HG03025 (cell line): ENCODE measurements around the gene GLS.

Experiments used
- ATAC-seq: cut with Tn5 transposase; IDR thresholded peaks from one replicate; pipeline ENCODE4 v1.9.1; 2021; ENCODE audit warnings: mild to moderate bottlenecking, moderate library complexity; ENCODE audit not compliant: unreplicated experiment, low FRiP score

GLS gene

DNA sequence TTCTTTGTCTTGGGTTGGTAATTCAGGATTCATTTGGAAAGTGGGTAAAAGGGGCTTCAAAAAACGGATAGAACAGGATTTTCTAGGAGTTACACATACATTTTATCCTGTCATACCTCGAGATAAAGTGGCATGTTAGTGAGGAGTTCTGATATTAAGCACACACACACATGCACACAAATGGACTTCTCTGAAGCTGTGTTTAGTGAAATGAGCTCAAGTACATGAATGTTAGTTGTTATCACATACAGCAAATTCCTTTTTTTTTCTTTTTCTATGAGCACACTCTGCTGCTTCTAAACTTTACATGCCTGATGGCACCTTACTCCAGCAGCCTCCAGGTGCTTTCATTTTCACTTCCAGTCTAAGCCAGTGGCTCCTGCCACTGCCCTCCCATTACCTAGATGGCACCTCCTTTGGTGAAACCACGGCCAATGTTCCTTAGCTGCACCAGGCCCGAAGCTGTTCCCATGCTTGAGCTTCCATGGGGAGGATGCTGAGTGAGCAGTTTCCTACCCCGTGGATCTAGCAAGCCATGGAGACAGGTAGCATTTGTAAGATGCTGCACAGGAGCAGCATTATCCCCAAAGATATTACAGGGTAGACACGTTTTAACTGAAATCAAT is 83.7 kb downstream of the GLS start:
- no peak for ATAC-seq

DNA sequence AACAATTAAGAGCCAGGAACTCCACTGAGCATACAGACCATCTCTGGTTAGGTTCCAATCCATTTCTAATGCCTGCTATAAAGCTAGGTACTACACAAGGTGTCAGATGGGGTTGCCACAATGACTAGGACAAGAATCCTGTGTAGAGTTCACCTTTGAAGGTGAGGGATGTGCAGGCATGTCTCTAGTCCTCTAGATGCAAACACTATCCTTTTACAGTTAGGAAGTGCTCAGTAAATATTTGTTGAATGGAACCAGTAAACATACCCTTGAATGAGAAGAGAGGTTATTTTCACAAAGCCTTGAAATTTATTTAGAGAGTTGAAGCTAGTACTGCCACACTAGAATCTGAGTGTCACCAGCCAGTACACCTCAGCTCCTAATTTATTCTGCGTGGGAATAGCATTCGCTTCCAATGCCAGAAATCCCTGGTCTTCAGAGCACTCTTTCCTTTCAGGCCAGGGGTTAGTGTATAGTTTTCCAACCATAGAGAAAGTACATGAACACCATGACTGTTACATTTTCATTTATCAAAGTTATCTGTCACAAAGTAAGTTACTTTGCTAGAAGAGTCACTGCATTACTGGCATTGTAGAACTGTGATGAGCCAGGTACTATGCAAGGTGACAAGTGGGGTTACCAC is 85.1 kb downstream of the GLS start:
- no peak for ATAC-seq

DNA sequence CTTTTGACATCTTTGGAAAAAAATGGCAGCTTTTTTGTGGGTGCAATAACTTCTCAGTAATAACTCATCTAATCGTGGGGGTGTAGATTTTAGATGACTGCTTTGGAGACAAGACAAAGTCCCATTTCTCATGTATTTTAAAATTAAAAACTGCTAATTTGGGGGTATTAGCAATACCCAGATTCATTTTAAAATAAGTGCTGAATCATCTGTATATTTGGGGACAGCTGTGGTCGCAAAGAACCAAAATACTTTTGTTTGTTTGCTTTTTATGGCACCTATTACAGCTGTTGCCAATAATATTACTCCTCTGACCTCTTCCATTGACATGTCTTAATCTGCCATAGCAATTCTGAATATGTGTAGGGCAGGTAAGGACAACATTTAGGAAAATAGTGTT is 87.9 kb downstream of the GLS start:
- no peak for ATAC-seq

DNA sequence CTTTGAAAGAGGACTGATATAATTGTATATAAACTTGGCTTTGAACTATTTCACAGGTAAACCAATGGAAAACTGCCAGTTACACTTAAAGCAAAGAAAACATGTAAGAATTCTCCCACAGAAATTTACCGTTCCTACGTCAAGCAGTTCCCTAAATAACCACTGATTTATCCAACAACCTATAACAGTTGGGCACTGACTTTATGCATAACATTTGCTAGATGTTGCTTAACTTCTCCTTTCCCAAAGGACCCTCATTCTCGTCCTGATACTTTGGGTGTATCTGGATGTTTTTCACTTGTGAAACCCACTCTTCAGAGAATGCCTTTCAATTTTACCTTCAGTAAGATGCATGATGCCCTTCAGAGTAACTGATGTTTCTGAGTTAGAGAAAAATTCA is 89.5 kb downstream of the GLS start:
- no peak for ATAC-seq

DNA sequence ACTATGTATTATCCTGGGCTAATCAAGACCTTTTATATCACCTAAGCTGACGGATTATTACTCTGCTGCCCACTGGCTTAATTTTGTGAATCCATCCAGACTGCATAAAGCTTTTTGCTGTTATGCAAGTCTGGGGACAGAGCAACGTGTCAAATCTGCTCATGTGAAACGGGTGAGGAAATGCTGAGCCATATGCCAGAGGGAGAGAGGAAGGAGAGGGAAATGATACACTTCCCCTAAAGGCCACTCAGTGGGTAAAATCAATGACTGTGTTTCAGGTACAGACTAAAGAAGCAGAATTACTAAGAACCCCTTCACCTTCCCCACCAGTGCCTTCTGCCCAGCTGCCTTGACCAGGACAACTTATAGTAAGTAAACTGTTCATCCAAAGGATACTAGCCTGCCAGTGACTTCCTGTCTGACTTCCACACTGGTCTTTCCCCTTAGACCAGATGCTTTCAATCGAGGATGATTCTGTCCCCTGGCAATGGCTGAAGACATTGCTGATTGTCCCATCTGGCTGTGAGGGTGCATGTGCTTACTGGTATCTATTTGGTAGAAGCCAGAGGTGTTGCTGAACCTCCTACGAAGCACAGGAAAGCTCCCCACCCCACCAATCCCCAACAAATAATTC is 90.4 kb downstream of the GLS start:
- ATAC-seq: no peak

DNA sequence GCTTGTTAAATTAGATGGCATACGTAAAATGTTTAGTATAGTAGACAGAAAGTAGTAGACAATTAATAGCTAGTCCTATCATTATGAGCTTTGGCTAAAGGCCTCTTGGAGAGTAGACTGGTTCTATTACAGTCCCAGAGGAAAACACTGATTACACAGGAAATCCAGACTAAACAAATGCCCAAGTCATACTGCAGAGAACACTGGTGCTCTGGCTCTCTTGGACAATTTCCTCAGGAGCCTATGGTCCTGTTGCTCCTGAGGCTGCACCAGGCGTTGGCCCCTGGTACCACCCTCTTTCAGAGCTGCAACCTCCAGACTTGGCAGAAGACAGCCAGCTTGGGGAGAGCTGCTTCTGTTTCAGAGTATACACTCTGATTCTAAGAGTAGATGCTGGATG is 91.6 kb downstream of the GLS start:
- ATAC-seq: no peak

DNA sequence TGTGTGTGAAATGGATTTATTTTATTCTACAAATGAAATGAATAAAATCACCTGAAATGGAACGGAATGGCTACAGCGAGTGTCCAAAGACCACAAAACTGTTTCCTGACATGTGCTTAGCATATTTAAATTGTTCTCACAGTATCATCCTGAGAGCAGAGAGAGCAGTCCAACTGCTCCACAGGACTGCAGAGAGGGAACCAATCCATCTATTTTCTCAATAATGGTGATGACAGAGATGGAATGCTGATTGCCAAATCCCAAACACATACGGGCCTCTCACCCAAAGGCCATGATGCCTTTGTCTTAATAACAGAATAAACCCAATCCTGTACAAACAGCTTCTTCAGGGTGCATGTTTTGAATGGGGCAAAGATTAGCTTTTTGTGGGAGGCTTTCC is 92.2 kb downstream of the GLS start:
- ATAC-seq: no peak

DNA sequence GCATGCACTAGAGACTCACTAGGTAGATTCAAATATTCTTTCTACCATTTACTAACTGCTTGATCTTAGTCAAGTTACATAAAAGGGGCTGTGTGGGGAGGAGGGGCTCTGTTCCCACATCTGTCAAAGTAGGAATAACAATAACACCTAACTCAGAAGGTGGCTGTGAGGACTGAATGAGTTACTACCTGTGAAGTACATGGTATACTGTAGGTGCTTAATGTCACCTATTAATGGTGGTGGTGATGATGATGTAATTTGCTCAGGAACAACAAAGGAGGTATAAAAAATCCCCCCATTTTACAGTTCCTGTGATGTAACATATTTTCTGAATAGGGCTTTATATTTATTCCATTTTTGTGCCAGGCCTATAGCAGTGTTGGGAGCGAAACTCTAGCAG is 92.6 kb downstream of the GLS start:
- ATAC-seq: no peak

DNA sequence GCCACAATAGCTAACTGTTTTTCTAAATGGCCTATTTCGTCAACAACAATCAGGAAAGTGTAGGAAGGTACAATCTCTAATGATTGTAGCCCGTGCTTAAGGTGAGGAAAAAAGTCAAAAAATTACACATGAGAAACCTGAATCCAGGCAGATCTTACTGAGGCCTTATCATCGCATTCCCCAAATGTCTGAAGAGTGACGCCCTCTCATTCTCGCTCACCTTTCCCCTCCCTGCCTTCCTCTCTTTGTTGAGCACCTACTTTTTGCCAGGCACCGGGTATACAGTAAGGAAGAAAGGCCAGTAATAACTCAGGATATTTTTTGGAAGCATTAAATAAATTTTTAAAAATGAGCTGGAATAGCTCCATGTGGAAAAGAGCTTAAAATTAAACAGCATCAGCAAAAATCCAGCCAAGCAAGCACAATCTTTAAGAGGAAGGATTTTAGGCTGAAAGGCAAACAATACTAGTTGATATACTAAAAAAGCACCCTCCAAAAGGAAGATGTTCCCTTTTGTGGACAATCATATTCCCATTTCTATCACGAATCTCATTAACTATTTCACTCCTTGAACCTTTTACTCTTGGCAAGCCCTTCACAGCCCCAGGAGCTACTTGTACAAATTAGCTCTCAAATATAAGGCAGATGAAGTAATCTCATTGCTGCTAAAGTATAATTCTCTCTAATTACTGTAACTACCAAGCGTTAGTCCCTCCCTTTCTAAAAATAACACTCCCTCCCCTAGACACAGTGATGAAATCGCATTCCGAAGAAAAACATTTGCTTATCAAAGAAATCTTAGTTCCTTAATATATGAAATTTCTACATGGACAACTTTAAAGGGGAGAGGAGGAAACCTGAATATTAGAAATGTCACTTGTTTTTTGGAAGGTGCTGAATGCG is 93.4 kb downstream of the GLS start:
- ATAC-seq: no peak

DNA sequence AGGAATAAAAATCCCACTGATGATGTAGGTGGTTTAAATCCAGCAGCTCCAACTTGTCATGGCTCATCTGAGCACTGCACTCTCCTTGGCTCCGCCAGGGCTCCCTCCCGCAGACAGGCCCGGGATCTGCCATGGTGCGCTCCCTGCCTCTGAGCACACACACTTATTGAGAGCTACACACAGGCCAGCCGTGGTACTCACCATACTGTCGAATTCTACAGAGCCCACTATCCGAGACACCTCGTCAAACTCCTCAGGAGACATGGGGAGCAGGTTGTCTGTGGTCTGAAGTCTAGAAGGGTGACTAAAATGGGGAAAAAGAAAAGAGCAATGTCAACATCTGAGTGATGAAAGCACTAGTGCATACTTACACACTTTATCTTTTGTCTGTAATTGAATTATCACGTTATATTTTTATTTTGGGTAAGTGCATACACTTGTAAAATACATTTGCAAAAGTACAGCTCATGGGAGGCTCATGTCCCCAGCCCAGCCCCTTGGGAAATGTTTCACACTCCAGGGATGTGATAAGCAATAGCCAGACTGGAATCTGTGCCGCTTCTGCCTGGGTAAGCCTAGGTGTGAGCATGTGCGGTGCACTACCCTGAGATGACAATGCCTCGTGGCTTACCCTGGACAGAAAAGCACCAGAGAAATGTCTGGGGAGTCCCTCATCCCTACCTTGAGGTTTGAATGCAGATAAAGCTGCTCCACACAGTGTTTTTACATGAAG is 94.2 kb downstream of the GLS start:
- no peak for ATAC-seq

DNA sequence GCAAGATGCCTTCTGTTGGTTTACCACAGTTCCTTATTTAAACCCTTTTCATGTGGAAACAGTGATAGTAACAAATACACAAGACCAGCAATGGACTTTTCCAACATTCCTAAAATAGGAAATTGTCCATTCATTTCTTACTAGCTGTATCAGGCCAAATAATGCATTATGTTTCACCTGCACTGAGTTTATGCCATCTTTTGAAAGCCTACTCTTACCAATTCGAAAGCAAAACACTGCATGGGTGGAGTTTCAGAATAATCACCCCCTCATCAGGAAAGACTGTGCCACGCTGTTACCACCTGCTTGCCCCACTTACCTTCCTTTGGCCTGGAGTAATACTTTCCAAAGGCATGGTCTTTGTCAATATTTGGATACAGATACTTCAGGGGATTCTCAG is 95.9 kb downstream of the GLS start:
- ATAC-seq: no peak

DNA sequence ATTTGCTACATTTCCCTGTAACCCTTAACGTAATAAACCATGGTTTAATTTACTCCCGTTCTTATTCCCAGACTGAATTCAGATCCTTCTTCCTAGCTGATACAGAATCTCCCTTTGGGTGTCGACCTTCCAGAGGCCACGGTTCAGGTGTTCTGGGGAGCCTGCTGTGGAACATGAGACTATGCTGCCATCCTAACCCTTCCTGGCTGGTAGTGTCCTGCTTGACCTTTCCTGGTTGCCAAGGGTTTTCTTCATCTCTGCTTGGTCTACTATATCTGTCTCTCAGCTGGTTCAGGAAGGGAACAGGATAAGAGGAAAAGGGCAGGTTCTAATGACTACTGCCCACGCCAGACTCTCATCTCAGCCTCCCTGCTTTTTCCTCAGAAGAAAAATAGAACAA is 96.9 kb downstream of the GLS start:
- no peak for ATAC-seq

DNA sequence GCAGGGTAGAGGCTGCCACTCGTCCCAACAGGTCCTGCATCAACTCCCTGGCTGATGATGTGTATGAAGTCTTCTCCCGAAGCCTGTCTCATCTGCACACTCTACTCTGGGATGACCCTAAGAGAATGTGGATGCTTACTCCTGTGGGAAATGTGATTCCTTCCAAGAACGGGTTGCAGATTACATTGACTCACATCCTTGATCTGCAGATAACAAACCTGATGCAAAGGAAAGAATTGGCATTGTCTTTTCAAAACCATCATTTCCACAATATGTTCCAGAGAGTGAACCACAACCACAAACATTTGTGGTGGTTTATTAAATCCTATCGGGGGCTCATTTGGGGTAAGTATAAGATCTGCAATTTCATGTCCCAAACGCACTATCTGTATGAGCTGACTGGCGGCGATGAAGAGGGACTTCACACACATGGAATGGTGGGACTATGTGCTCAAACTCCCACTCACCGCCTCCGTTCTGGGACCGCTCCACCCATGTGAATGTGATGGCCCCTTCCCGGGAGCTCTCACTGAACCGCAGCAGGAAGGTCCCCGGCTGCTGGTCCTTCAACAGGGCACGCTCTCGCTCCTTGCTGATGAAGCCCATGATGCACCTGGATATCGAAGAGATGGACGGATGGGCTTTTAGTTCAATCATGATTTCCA is 97.9 kb downstream of the GLS start:
- no peak for ATAC-seq

DNA sequence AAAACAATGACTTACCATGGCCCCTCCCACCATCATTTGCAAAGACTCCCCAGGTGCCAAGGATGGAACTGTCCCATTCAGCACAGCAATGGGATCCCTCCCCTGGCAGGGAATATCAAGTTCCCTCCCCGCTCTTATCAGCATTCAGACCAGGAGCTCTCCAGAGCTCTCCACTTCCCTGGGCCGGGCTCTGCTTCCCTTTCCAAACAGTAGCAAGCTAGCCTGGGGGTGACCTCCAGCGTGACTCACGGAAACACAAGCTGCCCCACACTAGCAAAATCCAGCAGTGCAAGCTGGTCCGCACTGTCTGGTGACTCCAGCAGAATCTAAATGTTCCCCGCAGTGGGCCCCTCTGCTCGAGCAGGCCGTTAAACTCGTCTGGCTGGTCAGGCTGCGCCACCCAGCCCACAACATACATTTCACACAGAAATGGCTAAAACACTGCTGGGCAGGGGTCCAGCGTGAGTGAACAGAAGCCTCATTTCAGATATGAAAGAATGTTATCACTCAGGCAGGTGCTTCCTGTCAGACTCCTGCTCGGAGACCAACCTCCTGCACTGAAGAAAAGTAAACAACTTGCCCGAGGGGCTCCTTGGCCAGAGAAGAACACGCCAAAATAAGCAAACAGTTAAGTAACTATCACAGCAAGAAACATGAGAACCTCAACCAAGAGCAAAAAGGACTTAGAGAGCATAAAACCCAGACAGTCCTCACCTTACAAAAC is 99.4 kb downstream of the GLS start:
- ATAC-seq: no peak

DNA sequence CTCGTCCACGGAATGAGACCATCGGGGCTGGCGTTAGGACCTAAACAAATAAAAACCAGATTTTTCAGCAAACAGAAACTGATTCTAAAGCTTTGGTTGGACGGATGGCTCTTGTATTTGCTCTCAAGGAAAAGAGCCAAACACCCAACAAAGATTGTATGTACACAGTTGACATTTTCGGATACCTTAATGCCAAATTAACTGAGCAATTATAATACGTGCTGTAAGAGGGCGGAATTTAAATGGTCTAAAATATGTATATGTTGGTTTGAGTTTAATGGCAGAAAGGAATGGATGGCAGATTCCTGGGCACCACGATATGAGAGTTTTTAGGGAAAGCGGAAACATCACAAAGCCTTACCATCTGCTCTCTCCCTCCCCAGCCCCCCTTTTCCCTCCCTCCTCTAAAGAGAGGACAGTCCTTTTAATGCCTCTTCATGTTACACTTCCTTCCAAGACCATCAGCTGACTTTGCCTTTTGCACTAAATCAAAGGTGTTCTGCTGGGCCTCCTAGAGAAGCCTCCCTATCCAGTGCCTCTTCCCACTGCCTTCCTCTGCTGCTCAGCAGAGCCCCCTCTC is 100.1 kb downstream of the GLS start:
- no peak for ATAC-seq

DNA sequence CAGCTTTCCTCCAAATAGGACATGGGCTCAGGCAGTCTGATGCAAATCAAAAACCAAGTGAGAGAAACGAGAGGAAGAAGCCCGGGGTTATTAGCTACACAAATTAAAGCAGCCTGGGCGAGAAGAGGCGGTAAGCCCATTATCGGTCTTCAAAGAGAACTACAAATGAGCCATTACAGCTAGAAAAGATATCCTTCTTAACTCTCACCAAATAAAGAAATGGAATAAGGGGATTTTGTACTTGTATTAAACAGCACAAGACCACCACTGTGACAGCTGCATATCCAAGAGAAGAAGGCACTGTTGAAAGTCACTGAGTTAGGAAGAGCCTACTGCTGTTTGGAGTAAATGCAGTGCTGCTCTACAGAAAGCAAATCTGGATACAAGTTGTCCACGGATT is 100.7 kb downstream of the GLS start:
- ATAC-seq: no peak

DNA sequence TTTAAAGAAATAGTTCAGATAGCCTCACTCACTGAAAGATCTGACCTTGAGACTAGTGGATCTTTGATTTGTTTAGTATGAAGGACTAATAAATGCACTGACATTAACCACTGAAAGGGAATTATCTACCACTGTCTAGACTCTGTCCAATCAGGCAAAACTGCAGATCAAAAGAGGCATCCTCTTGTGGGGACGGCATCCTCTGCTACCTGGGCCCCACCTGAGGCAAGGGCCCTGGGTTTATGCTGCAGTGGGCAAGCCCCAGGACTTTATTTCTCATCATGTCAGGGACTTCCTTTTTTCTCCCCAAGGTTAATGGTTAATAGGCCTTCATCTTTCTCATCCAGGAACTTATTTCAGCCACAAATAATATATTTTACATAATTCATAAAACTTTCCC is 101.1 kb downstream of the GLS start:
- ATAC-seq: no peak

DNA sequence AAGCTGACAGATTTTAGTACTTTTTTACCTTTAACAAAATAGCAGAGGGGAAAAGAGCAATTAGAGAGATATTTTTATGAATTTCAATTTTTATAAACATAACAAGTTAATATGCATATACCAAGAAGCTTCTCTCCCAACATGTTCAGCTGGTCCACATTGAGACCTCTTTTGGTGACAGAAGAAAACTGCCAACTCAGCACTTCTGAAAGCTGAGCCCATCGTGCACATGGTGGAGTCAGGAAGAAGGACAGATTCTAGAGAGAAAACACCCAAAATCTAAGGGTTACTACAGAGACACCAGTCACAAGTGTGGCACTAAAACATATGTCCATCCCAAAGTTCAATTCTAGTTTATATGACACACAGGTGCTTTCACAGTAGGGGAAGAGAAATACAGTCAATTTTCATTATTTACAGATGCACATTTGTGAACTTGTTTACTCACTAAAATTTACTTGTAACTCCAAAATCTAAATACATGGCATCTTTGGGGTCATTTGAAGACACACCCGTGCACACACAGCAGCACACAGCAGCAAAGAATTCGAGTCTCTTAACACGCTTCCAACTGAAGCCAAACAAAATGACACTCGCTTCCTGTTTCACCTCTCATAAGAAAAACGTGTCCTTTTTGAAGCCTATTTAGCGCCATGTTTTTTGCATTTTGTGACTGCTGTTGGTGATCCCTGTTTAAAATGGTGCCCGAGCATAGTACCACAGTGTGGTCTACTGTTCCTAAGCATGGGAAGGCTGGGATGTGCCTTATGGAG is 101.8 kb downstream of the GLS start:
- ATAC-seq: no peak
